ENCODE data around the gene NMNAT1. TPM values are rescaled to one million over a fixed set of nuclear protein-coding genes. Genes with fewer than 3 reads are reported as not detected.

NMNAT1 gene
- total RNA-seq, 1 experiment from 2014 or later, result 2.3 TPM

GRCh38 chr1:9906466-9906865 lies 36.8 kb upstream of the NMNAT1 start:
- ChIA-PET CTCF (no interaction called here), POLR2A (no interaction called here)
- TF ChIP-seq IRF1 (CRISPR knock-in tag; IDR thresholded peaks at IDR 0.05) (no peak), TCF7 (CRISPR knock-in tag; IDR thresholded peaks at IDR 0.05; ENCODE audit: low read depth) (no peak), RELA (CRISPR knock-in tag; IDR thresholded peaks at IDR 0.05; ENCODE audit: borderline replicate concordance) (no peak), TEAD1 (CRISPR knock-in tag; IDR thresholded peaks at IDR 0.05) (no peak), SOX15 (CRISPR knock-in tag; IDR thresholded peaks at IDR 0.05) (no peak), CDX4 (CRISPR knock-in tag; IDR thresholded peaks at IDR 0.05; ENCODE audit: borderline replicate concordance) (no peak), CREM (CRISPR knock-in tag; IDR thresholded peaks at IDR 0.05) (no peak), IRF2 (CRISPR knock-in tag; IDR thresholded peaks at IDR 0.05; ENCODE audit: borderline replicate concordance, low read depth) (no peak), AR (CRISPR knock-in tag; IDR thresholded peaks at IDR 0.05) (no peak), JUN (CRISPR knock-in tag; IDR thresholded peaks at IDR 0.05) (no peak), NFATC4 (CRISPR knock-in tag; IDR thresholded peaks at IDR 0.05) (no peak), EMX1 (CRISPR knock-in tag; IDR thresholded peaks at IDR 0.05) (no peak), ZNF138 (CRISPR knock-in tag; conservative IDR thresholded peaks at IDR 0.05) (no peak), ZMAT4 (CRISPR knock-in tag; IDR thresholded peaks at IDR 0.05) (no peak), ZNF423 (CRISPR knock-in tag; IDR thresholded peaks at IDR 0.05) (no peak), ZNF512 (CRISPR knock-in tag; IDR thresholded peaks at IDR 0.05; ENCODE audit: borderline replicate concordance) (no peak), NR1H2 (CRISPR knock-in tag; IDR thresholded peaks at IDR 0.05) (no peak), ESRRA (CRISPR knock-in tag; IDR thresholded peaks at IDR 0.05; ENCODE audit: borderline replicate concordance) (no peak), TP53 (CRISPR knock-in tag; IDR thresholded peaks at IDR 0.05) (no peak), ERG (CRISPR knock-in tag; IDR thresholded peaks at IDR 0.05) (no peak)

GRCh38 chr1:9907441-9907840 lies 35.8 kb upstream of the NMNAT1 start:
- CTCF ChIA-PET, result interaction anchor here (0.9 to 1.0 kb wide), 2 partner anchors 9 to 123 kb away, joined by 4 to 5 read pairs; no protein-coding TSS in a partner anchor
- no peaks in the 10 kb centered on the region for H3K36me3 Mint-ChIP-seq
- peak overlapping the region; percentile 24; the same call in 1 of the 2 replicates for H3K27ac Mint-ChIP-seq
- H3K27me3 Mint-ChIP-seq (ENCODE audit: low read depth), result no peaks in the 10 kb centered on the region
- H3K4me1 Mint-ChIP-seq, result peaks cover 30% of the 10 kb centered on the region
- no peak for ATAC-seq
- DNase-seq (ENCODE audit: low spot score), result no peak
- no peak overlapping the region for H3K4me3 Mint-ChIP-seq
- H3K9me3 Mint-ChIP-seq, result no peaks in the 10 kb centered on the region
- POLR2A ChIA-PET, result no interaction called here
- no peak for TF ChIP-seq AFF4 (CRISPR knock-in tag; IDR thresholded peaks at IDR 0.05; ENCODE audit: borderline replicate concordance)
- no peak for TF ChIP-seq STAT6 (CRISPR knock-in tag; conservative IDR thresholded peaks at IDR 0.05; ENCODE audit: low read depth)
- TF ChIP-seq ATF1 (CRISPR knock-in tag; IDR thresholded peaks at IDR 0.05), result no peak

More at GRCh38 chr1:9906466-9906865, 36.8 kb upstream of the NMNAT1 start:
- DNase-seq (ENCODE audit: low spot score) (no peak), ATAC-seq (no peak)
- no peaks in the 10 kb centered on the region for H3K9me3 Mint-ChIP-seq
- no peaks in the 10 kb centered on the region for H3K36me3 Mint-ChIP-seq
- no peaks in the 10 kb centered on the region for H3K27me3 Mint-ChIP-seq (ENCODE audit: low read depth)
- peaks cover 25% of the 10 kb centered on the region for H3K4me1 Mint-ChIP-seq
- H3K4me3 Mint-ChIP-seq, result no peak overlapping the region
- no peak overlapping the region for H3K27ac Mint-ChIP-seq

All from WTC11 (cell line).